Vagina (tissue), 2 donors: ENCODE measurements around the gene FAM110D. TPM values are rescaled to one million over a fixed set of nuclear protein-coding genes. Genes with fewer than 3 reads are reported as not detected.

Experiments
- DNase-seq, 2 donors: peaks; one replicate each; pipeline ENCODE4 v3.0.0-alpha.2; 2017; ENCODE audit errors: extremely low spot score in 2 of 2
- H3K27ac ChIP-seq: fragments of 200-600 bp; sonication (generic); one replicate; pipeline ENCODE4 v1.5.1; 2019
- H3K27me3 ChIP-seq: fragments of 200-600 bp; sonication (generic); one replicate; pipeline ENCODE4 v1.5.1; 2019
- H3K36me3 ChIP-seq, 2 donors: fragments of 200-600 bp; sonication (generic); one replicate each; pipeline ENCODE4 v1.5.1; 2017 to 2019
- H3K4me1 ChIP-seq: fragments of 200-600 bp; sonication (generic); one replicate; pipeline ENCODE4 v1.5.1; 2019
- H3K4me3 ChIP-seq, 2 donors: fragments of 200-600 bp; sonication (generic); 1 replicate in 1 of 2; 2 replicates in 1 of 2; pipeline ENCODE4 v1.5.1; 2016 to 2019
- H3K9me3 ChIP-seq: fragments of 200-600 bp; sonication (generic); one replicate; pipeline ENCODE4 v1.5.1; 2019
- CTCF ChIP-seq, 3 experiments: fragments of 450-650 bp in 2 of 3; fragments of 200-600 bp in 1 of 3; sonication (generic) in 1 of 3; IDR thresholded peaks; one replicate each; pipeline ENCODE4 v1.5.1; 2017 to 2019; ENCODE audit warnings: antibody characterized with exemption in 3 of 3, mild to moderate bottlenecking in 2 of 3, moderate library complexity in 2 of 3
- POLR2A ChIP-seq, 2 donors: fragments of 450-650 bp; IDR thresholded peaks; one replicate each; pipeline ENCODE4 v1.6.1; 2017; ENCODE audit warnings: antibody characterized with exemption in 2 of 2, mild to moderate bottlenecking in 2 of 2, moderate library complexity in 2 of 2
- POLR2AphosphoS5 ChIP-seq, 2 donors: sonication (generic); formaldehyde crosslinking; IDR thresholded peaks; one replicate each; pipeline ENCODE4 v1.9.0; 2017; ENCODE audit warnings: antibody characterized with exemption in 2 of 2, mild to moderate bottlenecking in 2 of 2, low read depth in 1 of 2; ENCODE audit not compliant: insufficient read depth in 1 of 2
- intact Hi-C: fragments of 100-400 bp; cut with DNase I; formaldehyde crosslinking; loops from one replicate; pipeline ENCODE4 v1.15.1; 2023
- total RNA-seq: library from RNA; depleted of rRNA; stranded (reverse); fragments of >200 nt; gene quantifications from one replicate; pipeline ENCODE4 v1.2.3, GENCODE V29; 2016

The FAM110D gene
- total RNA-seq, 1 donor from 2014 or later, result 4.2 TPM

GRCh38 chr1:26200413-26200812, 41.5 kb downstream of the FAM110D start:
- DNase-seq, result no peak
- peaks cover 12% of the 10 kb centered on the region for H3K4me1 ChIP-seq
- intact Hi-C loops, result no loop called here
- no peak overlapping the region for H3K4me3 ChIP-seq
- H3K27ac ChIP-seq, result no peak overlapping the region
- H3K9me3 ChIP-seq, result no peaks in the 10 kb centered on the region
- no peak for TF ChIP-seq POLR2A (IDR thresholded peaks at IDR 0.05)
- no peak for TF ChIP-seq CTCF (IDR thresholded peaks at IDR 0.05)
- no peak for TF ChIP-seq POLR2AphosphoS5 (IDR thresholded peaks at IDR 0.05; ENCODE audit: insufficient read depth in 1 of 2, low read depth in 1 of 2)
- no peaks in the 10 kb centered on the region for H3K36me3 ChIP-seq
- no peaks in the 10 kb centered on the region for H3K27me3 ChIP-seq

GRCh38 chr1:26203642-26204318, 44.9 kb downstream of the FAM110D start:
- no peak overlapping the region for H3K4me3 ChIP-seq
- no peak for DNase-seq
- no peaks in the 10 kb centered on the region for H3K36me3 ChIP-seq
- peaks cover 12% of the 10 kb centered on the region for H3K4me1 ChIP-seq
- intact Hi-C loops, result no loop called here
- no peak overlapping the region for H3K27ac ChIP-seq
- H3K27me3 ChIP-seq, result no peaks in the 10 kb centered on the region
- TF ChIP-seq POLR2AphosphoS5 (IDR thresholded peaks at IDR 0.05; ENCODE audit: insufficient read depth in 1 of 2, low read depth in 1 of 2) (no peak), POLR2A (IDR thresholded peaks at IDR 0.05) (no peak), CTCF (IDR thresholded peaks at IDR 0.05) (no peak)
- no peaks in the 10 kb centered on the region for H3K9me3 ChIP-seq

- Histone ChIP-seq H3K4me1 (no peaks in the 10 kb centered on the region), H3K4me3 (no peak overlapping the region), H3K27ac (no peak overlapping the region), H3K9me3 (no peaks in the 10 kb centered on the region), H3K36me3 (no peaks in the 10 kb centered on the region), H3K27me3 (no peaks in the 10 kb centered on the region)
- no peak for DNase-seq
- no peak for TF ChIP-seq POLR2A (IDR thresholded peaks at IDR 0.05)
- TF ChIP-seq POLR2AphosphoS5 (IDR thresholded peaks at IDR 0.05; ENCODE audit: insufficient read depth in 1 of 2, low read depth in 1 of 2), result no peak
- no peak for TF ChIP-seq CTCF (IDR thresholded peaks at IDR 0.05)
- intact Hi-C loops, result no loop called here
Measured at GRCh38 chr1:26210147-26210870, 51.4 kb downstream of the FAM110D start.

- no peaks in the 10 kb centered on the region for H3K9me3 ChIP-seq
- no peak overlapping the region for H3K4me3 ChIP-seq
- no peak for TF ChIP-seq CTCF (IDR thresholded peaks at IDR 0.05)
- TF ChIP-seq POLR2A (IDR thresholded peaks at IDR 0.05), result no peak
- no peak for TF ChIP-seq POLR2AphosphoS5 (IDR thresholded peaks at IDR 0.05; ENCODE audit: insufficient read depth in 1 of 2, low read depth in 1 of 2)
- H3K4me1 ChIP-seq, result no peaks in the 10 kb centered on the region
- DNase-seq, result no peak
- H3K27ac ChIP-seq, result no peak overlapping the region
- intact Hi-C loops, result no loop called here
- H3K36me3 ChIP-seq, result no peaks in the 10 kb centered on the region
- H3K27me3 ChIP-seq, result no peaks in the 10 kb centered on the region
Measured at GRCh38 chr1:26212726-26213125, 53.8 kb downstream of the FAM110D start.

- TF ChIP-seq CTCF (IDR thresholded peaks at IDR 0.05) (no peak), POLR2A (IDR thresholded peaks at IDR 0.05) (no peak), POLR2AphosphoS5 (IDR thresholded peaks at IDR 0.05; ENCODE audit: insufficient read depth in 1 of 2, low read depth in 1 of 2) (no peak)
- H3K4me1 ChIP-seq, result no peaks in the 10 kb centered on the region
- no peaks in the 10 kb centered on the region for H3K27me3 ChIP-seq
- H3K27ac ChIP-seq, result no peak overlapping the region
- intact Hi-C loops, result no loop called here
- no peak for DNase-seq
- no peaks in the 10 kb centered on the region for H3K36me3 ChIP-seq
- no peak overlapping the region for H3K4me3 ChIP-seq
- no peaks in the 10 kb centered on the region for H3K9me3 ChIP-seq
Measured at GRCh38 chr1:26213335-26213905, 54.5 kb downstream of the FAM110D start.
